Right hindlimb (tissue), 1 donor: ENCODE data around the gene AOAH.

ENCODE experiments used
- DNase-seq: peaks from one replicate; pipeline ENCODE4 v3.0.0-alpha.2; 2018

The AOAH gene

GRCh38 chr7:36626111-36626510, 98.2 kb downstream of the AOAH start:
- DNase-seq = no peak

GRCh38 chr7:36625247-36625646, 99.0 kb downstream of the AOAH start:
- no peak for DNase-seq

GRCh38 chr7:36623247-36623646, 101.0 kb downstream of the AOAH start:
- DNase-seq = no peak

- DNase-seq = no peak
Measured at GRCh38 chr7:36621396-36621795, 102.9 kb downstream of the AOAH start.

GRCh38 chr7:36620166-36620708, 104.1 kb downstream of the AOAH start:
- DNase-seq = no peak

- DNase-seq = no peak
Measured at GRCh38 chr7:36617408-36617807, 106.9 kb downstream of the AOAH start.

GRCh38 chr7:36615852-36616540, 108.3 kb downstream of the AOAH start:
- no peak for DNase-seq

- no peak for DNase-seq
Measured at GRCh38 chr7:36614959-36615358, 109.3 kb downstream of the AOAH start.

- DNase-seq = no peak
Measured at GRCh38 chr7:36613031-36613614, 111.2 kb downstream of the AOAH start.

- DNase-seq = no peak
Measured at GRCh38 chr7:36611703-36612102, 112.6 kb downstream of the AOAH start.

GRCh38 chr7:36607721-36608095, 116.6 kb downstream of the AOAH start:
- DNase-seq = no peak

GRCh38 chr7:36606976-36607720, 117.1 kb downstream of the AOAH start:
- DNase-seq = no peak

- no peak for DNase-seq
Measured at GRCh38 chr7:36606153-36606975, 117.9 kb downstream of the AOAH start.

GRCh38 chr7:36605261-36606051, 118.8 kb downstream of the AOAH start:
- no peak for DNase-seq

GRCh38 chr7:36604806-36605205, 119.5 kb downstream of the AOAH start:
- no peak for DNase-seq

GRCh38 chr7:36602934-36603887, 121.1 kb downstream of the AOAH start:
- no peak for DNase-seq

- DNase-seq = no peak
Measured at GRCh38 chr7:36602511-36602910, 121.8 kb downstream of the AOAH start.

GRCh38 chr7:36601601-36602000, 122.7 kb downstream of the AOAH start:
- DNase-seq = no peak

GRCh38 chr7:36600869-36601530, 123.3 kb downstream of the AOAH start:
- DNase-seq = no peak

GRCh38 chr7:36600314-36600682, 124.0 kb downstream of the AOAH start:
- DNase-seq = no peak
